NCI-H748 treated with DMSO at 0.1 percent for 48 hours (cell line): ENCODE results near the gene CMAS.
"Not testable (repeated sequence)": the region's sequence is repeated elsewhere in the genome, so short reads cannot be mapped to it uniquely, and the experiment has no call there.

Experiments
- DNase-seq: peaks from one replicate; lab custom pipeline; 2025; lab: John Stamatoyannopoulos, UW

The CMAS gene

GRCh38 chr12:22047494-22047893 is 1.5 kb downstream of the CMAS start:
- no peak for DNase-seq

GRCh38 chr12:22048351-22049041 is 2.5 kb downstream of the CMAS start:
- no peak for DNase-seq

- DNase-seq, result no peak
Observed at GRCh38 chr12:22050078-22050477, 4.1 kb downstream of the CMAS start.

GRCh38 chr12:22051114-22051698 is 5.2 kb downstream of the CMAS start:
- DNase-seq, result no peak

GRCh38 chr12:22052994-22053393 is 7.0 kb downstream of the CMAS start:
- DNase-seq, result not testable (repeated sequence)

- DNase-seq, result no peak
Observed at GRCh38 chr12:22054155-22054554, 8.1 kb downstream of the CMAS start.

- DNase-seq, result no peak
Observed at GRCh38 chr12:22056607-22057006, 10.6 kb downstream of the CMAS start.

- DNase-seq, result no peak
Observed at GRCh38 chr12:22059976-22060647, 14.1 kb downstream of the CMAS start.

GRCh38 chr12:22064968-22065367 is 18.9 kb downstream of the CMAS start:
- no peak for DNase-seq

GRCh38 chr12:22066310-22066709 is 20.3 kb downstream of the CMAS start:
- DNase-seq, result no peak

- DNase-seq, result no peak
Observed at GRCh38 chr12:22069851-22070250, 23.8 kb downstream of the CMAS start.

- DNase-seq, result no peak
Observed at GRCh38 chr12:22082190-22082701, 36.2 kb downstream of the CMAS start.

GRCh38 chr12:22083167-22083566 is 37.1 kb downstream of the CMAS start:
- DNase-seq, result no peak

GRCh38 chr12:22084852-22085251 is 38.8 kb downstream of the CMAS start:
- DNase-seq, result no peak

- DNase-seq, result no peak
Observed at GRCh38 chr12:22088886-22089285, 42.9 kb downstream of the CMAS start.

GRCh38 chr12:22089486-22089885 is 43.5 kb downstream of the CMAS start:
- no peak for DNase-seq

- not testable (repeated sequence) for DNase-seq
Observed at GRCh38 chr12:22099062-22099461, 53.0 kb downstream of the CMAS start.

GRCh38 chr12:22100958-22101748 is 55.1 kb downstream of the CMAS start:
- peak; percentile 18 for DNase-seq

- no peak for DNase-seq
Observed at GRCh38 chr12:22101749-22102243, 55.8 kb downstream of the CMAS start.

GRCh38 chr12:22103418-22103817 is 57.4 kb downstream of the CMAS start:
- DNase-seq, result no peak

- DNase-seq, result no peak
Observed at GRCh38 chr12:22105542-22105941, 59.5 kb downstream of the CMAS start.

GRCh38 chr12:22110176-22110575 is 64.2 kb downstream of the CMAS start:
- DNase-seq, result no peak
